Neural cell (in vitro differentiated cells): ENCODE data around the gene RFC2. TPM values are rescaled to one million over a fixed set of nuclear protein-coding genes. Genes with fewer than 3 reads are reported as not detected.

Source experiments
- H2AFZ ChIP-seq: fragments of 200-600, 300-800 bp; sonication (generic), shearing (Covaris generic); 2 replicates; pipeline ENCODE4 v1.6.0; 2014; ENCODE audit warnings: low read depth, mild to moderate bottlenecking, antibody characterized with exemption, low read length, moderate library complexity
- H3F3A ChIP-seq: fragments of 200-600 bp; shearing (Covaris generic); 2 replicates; pipeline ENCODE4 v1.6.1; 2016; ENCODE audit warnings: mild to moderate bottlenecking, moderate library complexity, mixed read lengths, antibody characterized with exemption, low read length; ENCODE audit not compliant: insufficient read depth, poor library complexity, severe bottlenecking
- H3K27ac ChIP-seq: fragments of 200-600, 300-800 bp; sonication (generic), shearing (Covaris generic); 2 replicates; pipeline ENCODE4 v1.5.1; 2014; ENCODE audit warnings: mild to moderate bottlenecking, low read length, moderate library complexity
- H3K27me3 ChIP-seq: fragments of 300-800, 200-600 bp; sonication (generic), shearing (Covaris generic); 2 replicates; pipeline ENCODE4 v1.6.0; 2014; ENCODE audit warnings: mild to moderate bottlenecking, low read depth, low read length, moderate library complexity; ENCODE audit not compliant: insufficient read depth
- H3K36me3 ChIP-seq: fragments of 300-800, 200-600 bp; sonication (generic), shearing (Covaris generic); 2 replicates; pipeline ENCODE4 v1.5.1; 2014; ENCODE audit warnings: mild to moderate bottlenecking, antibody characterized with exemption, low read length, moderate library complexity; ENCODE audit not compliant: insufficient read depth
- H3K4me2 ChIP-seq: fragments of 300-800, 200-600 bp; sonication (generic), shearing (Covaris generic); 2 replicates; pipeline ENCODE4 v1.6.0; 2014; ENCODE audit warnings: mild to moderate bottlenecking, low read length
- H3K4me3 ChIP-seq: fragments of 300-800, 200-600 bp; sonication (generic), shearing (Covaris generic); 2 replicates; pipeline ENCODE4 v1.5.1; 2014; ENCODE audit warnings: mild to moderate bottlenecking, low read length, moderate library complexity
- H3K79me2 ChIP-seq: fragments of 200-600 bp; shearing (Covaris generic); replicated peaks from 2 replicates; pipeline ENCODE4 v1.6.0; 2014; ENCODE audit warnings: mild to moderate bottlenecking, low read length, moderate library complexity; ENCODE audit not compliant: insufficient read depth
- H3K9ac ChIP-seq: fragments of 300-800, 200-600 bp; sonication (generic), shearing (Covaris generic); 2 replicates; pipeline ENCODE4 v1.6.1; 2016; ENCODE audit warnings: mild to moderate bottlenecking, low read length, mixed read lengths
- H3K9me2 ChIP-seq: fragments of 200-600 bp; shearing (Covaris generic); 2 replicates; pipeline ENCODE4 v1.6.1; 2016; ENCODE audit warnings: mild to moderate bottlenecking, low read length, mixed read lengths; ENCODE audit not compliant: insufficient read depth
- H3K9me3 ChIP-seq: fragments of 200-600, 300-800 bp; sonication (generic), shearing (Covaris generic); 2 replicates; pipeline ENCODE4 v1.6.1; 2016; ENCODE audit warnings: mild to moderate bottlenecking, mixed run types, low read length, moderate library complexity, mixed read lengths
- H4K20me1 ChIP-seq: fragments of 200-600 bp; shearing (Covaris generic); 2 replicates; pipeline ENCODE4 v1.6.1; 2016; ENCODE audit warnings: mild to moderate bottlenecking, mixed run types; ENCODE audit not compliant: insufficient read depth
- EP300 ChIP-seq: fragments of 450-650 bp; conservative IDR thresholded peaks from 2 replicates; pipeline ENCODE4 v1.6.1; 2014; ENCODE audit warnings: antibody characterized with exemption, mild to moderate bottlenecking, moderate library complexity; ENCODE audit not compliant: poor library complexity, severe bottlenecking
- EZH2 ChIP-seq: fragments of 200-600, 300-800 bp; shearing (Covaris generic), sonication (generic); IDR thresholded peaks from 2 replicates; pipeline ENCODE4 v1.6.1; 2014; ENCODE audit warnings: antibody characterized with exemption, low read length, borderline replicate concordance, mild to moderate bottlenecking; ENCODE audit not compliant: insufficient read depth, poor library complexity, severe bottlenecking
- MXI1 ChIP-seq: fragments of 450-650 bp; conservative IDR thresholded peaks from 2 replicates; pipeline ENCODE4 v1.6.1; 2014; ENCODE audit warnings: antibody characterized with exemption, mild to moderate bottlenecking; ENCODE audit not compliant: poor library complexity, severe bottlenecking
- POLR2AphosphoS5 ChIP-seq: IDR thresholded peaks from 2 replicates; pipeline ENCODE4 v1.6.1; 2012
- TAF1 ChIP-seq: IDR thresholded peaks from 2 replicates; pipeline ENCODE4 v1.6.1; 2012; ENCODE audit warnings: low read depth
- polyA plus RNA-seq: library from polyadenylated mRNA; depleted of rRNA; stranded (reverse); fragments of >200 nt; gene quantifications from 2 replicates; pipeline ENCODE4 v1.2.3, GENCODE V29; 2014
- TF ChIP-seq, protein P1 (sequence below): IDR thresholded peaks from 2 replicates; pipeline ENCODE4 v1.6.1; 2012; ENCODE audit warnings: borderline replicate concordance
- TF ChIP-seq, protein P2 (sequence below): fragments of 450-650 bp; IDR thresholded peaks from 2 replicates; pipeline ENCODE4 v1.5.1; 2014; ENCODE audit warnings: antibody characterized with exemption, mild to moderate bottlenecking, moderate library complexity; ENCODE audit not compliant: poor library complexity, severe bottlenecking

RFC2 gene
- polyA plus RNA-seq, 1 donor from 2014 or later, result 20.9 TPM

DNA sequence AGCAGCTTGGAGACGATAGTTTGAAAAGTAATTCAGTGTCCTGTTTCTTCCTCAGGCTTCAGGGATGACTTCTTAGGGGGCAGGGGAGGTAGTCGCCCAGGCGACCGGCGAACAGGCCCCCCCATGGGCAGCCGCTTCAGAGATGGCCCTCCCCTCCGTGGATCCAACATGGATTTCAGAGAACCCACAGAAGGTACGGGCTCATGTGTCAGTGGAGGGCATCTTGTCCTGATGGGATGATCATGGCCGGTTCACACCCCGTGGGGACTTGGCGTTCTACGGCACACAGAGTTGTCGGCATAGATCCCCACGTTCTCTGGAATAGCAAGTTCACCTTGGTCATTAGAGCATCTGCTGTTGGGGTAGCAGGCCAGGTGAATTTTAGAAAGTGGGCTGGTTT, 59.5 kb downstream of the RFC2 start (continued):
- TF ChIP-seq EP300, result no peak

DNA sequence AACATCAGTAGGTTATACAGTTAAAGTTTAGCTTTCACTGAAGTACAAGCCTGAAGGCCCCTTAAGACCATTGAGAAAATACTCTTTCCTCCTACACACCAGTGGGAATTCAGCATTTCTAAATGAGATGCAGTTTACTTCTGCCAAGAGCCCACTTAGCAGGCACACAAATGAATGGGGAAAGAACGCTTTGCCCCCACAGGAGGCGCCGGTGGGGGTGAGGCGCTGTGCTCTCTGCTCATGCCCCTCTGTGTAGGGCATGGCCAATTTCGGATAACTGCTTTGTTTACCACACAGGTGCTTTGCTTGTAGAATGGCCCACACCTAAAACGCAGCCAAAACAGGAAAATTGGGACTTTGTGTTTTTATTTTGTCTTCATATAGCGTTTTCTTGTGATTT, 60.3 kb downstream of the RFC2 start:
- H3K27ac ChIP-seq, result peak overlapping the region; percentile 58
- peaks cover 6% of the 10 kb centered on the region for H3K36me3 ChIP-seq
- no peak overlapping the region for H3K4me2 ChIP-seq
- no peaks in the 10 kb centered on the region for H4K20me1 ChIP-seq
- H3K9me3 ChIP-seq, result no peaks in the 10 kb centered on the region
- no peaks in the 10 kb centered on the region for H3K79me2 ChIP-seq
- peak overlapping the region; percentile 28 for H3K4me3 ChIP-seq
- H3K9ac ChIP-seq, result no peak overlapping the region
- H3K9me2 ChIP-seq, result no peaks in the 10 kb centered on the region
- no peak overlapping the region for H2AFZ ChIP-seq
- H3F3A ChIP-seq, result no peaks in the 10 kb centered on the region
- H3K27me3 ChIP-seq, result no peaks in the 10 kb centered on the region
- TF ChIP-seq, protein P1, sequence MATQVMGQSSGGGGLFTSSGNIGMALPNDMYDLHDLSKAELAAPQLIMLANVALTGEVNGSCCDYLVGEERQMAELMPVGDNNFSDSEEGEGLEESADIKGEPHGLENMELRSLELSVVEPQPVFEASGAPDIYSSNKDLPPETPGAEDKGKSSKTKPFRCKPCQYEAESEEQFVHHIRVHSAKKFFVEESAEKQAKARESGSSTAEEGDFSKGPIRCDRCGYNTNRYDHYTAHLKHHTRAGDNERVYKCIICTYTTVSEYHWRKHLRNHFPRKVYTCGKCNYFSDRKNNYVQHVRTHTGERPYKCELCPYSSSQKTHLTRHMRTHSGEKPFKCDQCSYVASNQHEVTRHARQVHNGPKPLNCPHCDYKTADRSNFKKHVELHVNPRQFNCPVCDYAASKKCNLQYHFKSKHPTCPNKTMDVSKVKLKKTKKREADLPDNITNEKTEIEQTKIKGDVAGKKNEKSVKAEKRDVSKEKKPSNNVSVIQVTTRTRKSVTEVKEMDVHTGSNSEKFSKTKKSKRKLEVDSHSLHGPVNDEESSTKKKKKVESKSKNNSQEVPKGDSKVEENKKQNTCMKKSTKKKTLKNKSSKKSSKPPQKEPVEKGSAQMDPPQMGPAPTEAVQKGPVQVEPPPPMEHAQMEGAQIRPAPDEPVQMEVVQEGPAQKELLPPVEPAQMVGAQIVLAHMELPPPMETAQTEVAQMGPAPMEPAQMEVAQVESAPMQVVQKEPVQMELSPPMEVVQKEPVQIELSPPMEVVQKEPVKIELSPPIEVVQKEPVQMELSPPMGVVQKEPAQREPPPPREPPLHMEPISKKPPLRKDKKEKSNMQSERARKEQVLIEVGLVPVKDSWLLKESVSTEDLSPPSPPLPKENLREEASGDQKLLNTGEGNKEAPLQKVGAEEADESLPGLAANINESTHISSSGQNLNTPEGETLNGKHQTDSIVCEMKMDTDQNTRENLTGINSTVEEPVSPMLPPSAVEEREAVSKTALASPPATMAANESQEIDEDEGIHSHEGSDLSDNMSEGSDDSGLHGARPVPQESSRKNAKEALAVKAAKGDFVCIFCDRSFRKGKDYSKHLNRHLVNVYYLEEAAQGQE, result no peak
- no peak for TF ChIP-seq EZH2
- TF ChIP-seq EP300, result no peak
- TF ChIP-seq POLR2AphosphoS5, result no peak
- TF ChIP-seq TAF1, result no peak
- TF ChIP-seq MXI1, result no peak

DNA sequence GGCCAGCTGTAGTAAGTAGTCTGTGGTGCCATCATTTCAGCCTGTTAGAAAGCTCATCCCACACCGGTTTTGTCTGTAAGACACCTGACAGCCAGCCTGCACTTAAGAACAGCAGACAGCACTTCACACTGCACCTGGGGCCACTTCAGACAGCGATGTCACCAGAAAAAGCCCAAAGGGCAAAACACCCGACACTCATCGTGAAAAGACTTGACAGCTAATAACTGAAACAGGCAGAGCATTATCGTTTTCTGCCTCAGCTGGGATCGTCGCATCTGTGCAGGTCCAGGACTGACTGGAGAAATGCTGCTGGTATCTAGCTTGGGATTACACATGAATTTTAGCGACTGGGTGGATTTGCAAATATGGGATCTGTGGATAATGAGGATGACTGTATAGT, 61.1 kb downstream of the RFC2 start:
- peak overlapping the region; percentile 58 for H3K27ac ChIP-seq
- no peaks in the 10 kb centered on the region for H3K27me3 ChIP-seq
- no peaks in the 10 kb centered on the region for H3K9me3 ChIP-seq
- H3K36me3 ChIP-seq, result peaks cover 6% of the 10 kb centered on the region
- TF ChIP-seq, protein P2, sequence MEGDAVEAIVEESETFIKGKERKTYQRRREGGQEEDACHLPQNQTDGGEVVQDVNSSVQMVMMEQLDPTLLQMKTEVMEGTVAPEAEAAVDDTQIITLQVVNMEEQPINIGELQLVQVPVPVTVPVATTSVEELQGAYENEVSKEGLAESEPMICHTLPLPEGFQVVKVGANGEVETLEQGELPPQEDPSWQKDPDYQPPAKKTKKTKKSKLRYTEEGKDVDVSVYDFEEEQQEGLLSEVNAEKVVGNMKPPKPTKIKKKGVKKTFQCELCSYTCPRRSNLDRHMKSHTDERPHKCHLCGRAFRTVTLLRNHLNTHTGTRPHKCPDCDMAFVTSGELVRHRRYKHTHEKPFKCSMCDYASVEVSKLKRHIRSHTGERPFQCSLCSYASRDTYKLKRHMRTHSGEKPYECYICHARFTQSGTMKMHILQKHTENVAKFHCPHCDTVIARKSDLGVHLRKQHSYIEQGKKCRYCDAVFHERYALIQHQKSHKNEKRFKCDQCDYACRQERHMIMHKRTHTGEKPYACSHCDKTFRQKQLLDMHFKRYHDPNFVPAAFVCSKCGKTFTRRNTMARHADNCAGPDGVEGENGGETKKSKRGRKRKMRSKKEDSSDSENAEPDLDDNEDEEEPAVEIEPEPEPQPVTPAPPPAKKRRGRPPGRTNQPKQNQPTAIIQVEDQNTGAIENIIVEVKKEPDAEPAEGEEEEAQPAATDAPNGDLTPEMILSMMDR, result no peak
- peak; percentile 90 for TF ChIP-seq EP300
- no peak for TF ChIP-seq TAF1
- TF ChIP-seq, protein P1, result peak; percentile 66
- TF ChIP-seq POLR2AphosphoS5, result peak; percentile 77
- H2AFZ ChIP-seq, result no peak overlapping the region
- peak overlapping the region; percentile 28 for H3K4me3 ChIP-seq
- peaks cover 6% of the 10 kb centered on the region for H3K79me2 ChIP-seq
- peaks cover 4% of the 10 kb centered on the region for H4K20me1 ChIP-seq
- H3K4me2 ChIP-seq, result no peak overlapping the region
- H3F3A ChIP-seq, result no peaks in the 10 kb centered on the region
- H3K9ac ChIP-seq, result no peak overlapping the region
- no peaks in the 10 kb centered on the region for H3K9me2 ChIP-seq
